GM12891 (cell line): ENCODE measurements around the gene TMEM234.

ENCODE experiments used
- POLR2A ChIP-seq: IDR thresholded peaks from 2 replicates; pipeline ENCODE4 v1.6.1; 2011; ENCODE audit warnings: low read depth, low read length, control low read depth
- POLR2AphosphoS5 ChIP-seq: IDR thresholded peaks from 2 replicates; pipeline ENCODE4 v1.6.1; 2011; ENCODE audit warnings: low read depth, low read length, control low read depth
- SPI1 ChIP-seq: IDR thresholded peaks from 2 replicates; pipeline ENCODE4 v1.6.1; 2011; ENCODE audit warnings: low read depth, low read length, control low read depth

GRCh38 chr1:32181065-32181464 is 41.1 kb downstream of the TMEM234 start:
- TF ChIP-seq POLR2A (no peak), SPI1 (no peak), POLR2AphosphoS5 (no peak)
